Stimulated activated CD8-positive, alpha-beta memory T cell treated with anti-CD3 and anti-CD28 coated beads, Interleukin-12 subunit alpha, Interleukin-12 subunit beta, amount 100 ng/mL, for 4 hours (primary cell): ENCODE results near the gene IBA57.

Experiments used
- DNase-seq: peaks from one replicate; pipeline ENCODE4 v3.0.0-alpha.2; 2020; ENCODE audit warnings: low read depth

The IBA57 gene

DNA sequence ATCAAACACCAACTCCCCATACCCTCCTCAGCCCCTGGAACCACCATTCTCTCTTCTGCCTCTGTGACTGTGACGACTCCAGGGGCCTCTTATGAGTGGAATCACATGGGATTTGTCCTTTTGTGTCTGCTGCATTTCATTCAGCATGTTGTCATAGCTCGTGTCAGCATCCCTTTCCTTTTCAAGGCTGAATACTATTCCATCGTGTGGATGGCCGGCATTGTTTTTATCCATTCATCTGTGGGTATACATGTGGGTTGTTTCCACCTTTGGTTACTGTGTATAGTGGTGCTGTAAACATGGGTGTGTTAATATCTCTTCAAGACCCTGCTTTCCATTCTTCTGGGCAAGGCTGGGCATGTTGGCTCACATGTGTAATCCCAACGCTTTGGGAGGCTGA is 25.2 kb downstream of the IBA57 start:
- DNase-seq = no peak

DNA sequence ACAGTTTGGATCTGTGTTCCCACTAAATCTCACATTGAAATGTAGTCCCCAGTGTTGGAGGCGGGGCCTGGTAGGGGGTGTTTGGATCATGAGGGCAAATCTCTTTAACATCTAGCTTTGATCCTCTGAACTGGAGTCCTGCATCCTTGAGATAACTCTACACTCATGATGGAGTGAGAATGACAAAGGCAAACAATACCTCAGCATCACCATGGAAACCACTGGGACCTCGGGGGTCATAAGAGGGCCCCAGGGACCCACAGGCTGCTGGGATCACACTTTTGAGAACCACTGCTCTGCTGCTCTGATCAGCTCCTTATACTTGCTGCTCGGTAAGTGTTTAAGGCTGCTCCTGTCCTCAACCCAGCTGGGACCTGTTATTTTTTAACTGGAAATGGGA is 28.8 kb downstream of the IBA57 start:
- no peak for DNase-seq

DNA sequence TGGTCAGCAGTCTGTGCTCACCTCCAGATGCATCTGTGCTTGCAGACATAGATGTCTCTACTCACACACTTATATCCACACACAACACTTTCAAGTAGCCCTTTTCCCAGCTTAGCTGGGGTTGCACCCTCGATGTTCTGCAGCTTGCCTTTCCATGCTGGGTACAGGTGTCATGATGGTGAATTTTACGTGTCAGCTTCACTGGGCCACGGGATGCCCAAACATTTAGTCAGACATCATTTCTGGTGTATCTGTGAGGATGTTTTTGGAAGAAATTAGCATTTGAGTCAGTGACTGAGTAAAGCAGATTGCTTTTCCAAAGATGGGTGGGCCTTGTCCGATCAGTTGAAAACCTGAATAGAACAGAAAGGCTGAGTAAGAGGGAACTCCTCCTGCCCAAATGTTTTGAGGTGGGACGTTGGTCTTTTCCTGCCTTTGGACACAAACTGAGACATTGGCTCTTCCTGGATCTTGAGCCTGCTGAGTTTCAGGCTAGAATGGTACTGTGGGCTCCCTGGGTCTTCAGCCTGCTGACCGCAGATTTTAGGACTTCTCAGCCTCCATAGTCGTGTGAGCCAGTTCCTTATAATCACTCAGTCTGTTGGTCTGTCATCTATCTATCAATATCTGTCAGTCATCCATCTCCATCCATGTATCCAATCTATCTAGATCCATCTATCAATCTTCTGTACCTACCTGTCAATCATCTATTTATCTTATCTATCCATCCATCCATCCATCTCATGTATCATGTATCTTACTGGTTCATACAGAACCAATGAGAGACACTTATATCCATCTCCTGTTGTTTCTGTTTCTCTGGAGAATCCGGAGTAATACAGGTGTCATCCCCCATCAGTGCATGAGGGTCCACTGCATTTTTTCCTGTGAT is 29.6 kb downstream of the IBA57 start:
- no peak for DNase-seq

DNA sequence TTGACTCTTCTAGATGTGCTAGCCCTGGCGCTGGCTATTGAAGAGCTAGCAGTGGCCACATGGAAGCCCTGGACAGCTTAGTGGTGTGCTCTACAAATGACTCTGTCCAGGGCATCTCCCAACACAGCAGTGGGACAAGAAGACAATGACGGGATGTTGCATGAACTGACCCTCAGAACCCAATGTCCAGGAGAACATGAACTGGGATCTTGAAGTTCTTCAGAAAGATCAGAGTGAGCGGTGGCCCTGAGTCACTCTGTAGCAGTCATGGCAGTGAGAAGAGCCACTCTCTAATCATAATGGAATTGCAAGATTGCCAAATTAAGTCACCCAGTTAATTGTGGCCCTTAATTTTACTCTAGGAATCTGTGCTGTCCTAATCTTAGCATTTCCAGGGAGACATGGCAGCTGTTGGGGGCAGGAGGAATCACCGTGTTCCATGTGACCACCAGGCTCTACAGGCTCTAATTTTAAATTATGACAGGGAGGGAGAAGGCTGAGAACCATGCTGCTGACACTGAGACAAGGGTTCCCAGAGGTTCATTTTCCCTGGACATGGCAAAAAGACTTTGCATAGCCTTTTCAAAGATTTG is 32.0 kb downstream of the IBA57 start:
- no peak for DNase-seq

DNA sequence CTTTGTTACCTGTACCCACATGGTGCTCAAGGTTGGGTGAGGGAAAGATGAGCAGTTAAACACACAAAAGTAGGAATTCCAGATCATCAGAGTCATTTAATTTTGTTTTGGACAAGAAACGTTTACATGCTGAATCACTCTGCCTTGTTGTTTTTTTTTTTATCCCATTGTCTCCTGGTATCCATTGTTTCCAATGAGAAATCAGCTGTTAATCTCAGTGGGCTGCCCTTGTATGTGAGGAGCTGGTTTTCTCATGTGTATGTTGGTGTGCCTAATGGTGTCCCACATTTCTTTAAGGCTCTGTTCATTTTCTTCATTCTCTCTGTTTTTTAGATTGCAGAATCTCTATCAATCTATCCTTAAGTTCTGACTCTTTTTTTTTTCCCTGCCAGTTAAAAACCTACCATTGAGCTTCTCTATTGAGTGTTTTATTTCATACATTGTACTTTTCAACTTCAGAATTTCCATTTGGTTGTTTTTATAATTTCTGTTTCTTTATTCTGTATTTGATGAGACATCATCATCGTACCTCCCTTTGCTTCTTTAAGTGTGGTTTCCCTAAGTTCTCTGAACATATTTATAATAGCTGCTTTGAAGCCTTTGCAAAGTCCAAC is 33.5 kb downstream of the IBA57 start:
- DNase-seq = no peak

DNA sequence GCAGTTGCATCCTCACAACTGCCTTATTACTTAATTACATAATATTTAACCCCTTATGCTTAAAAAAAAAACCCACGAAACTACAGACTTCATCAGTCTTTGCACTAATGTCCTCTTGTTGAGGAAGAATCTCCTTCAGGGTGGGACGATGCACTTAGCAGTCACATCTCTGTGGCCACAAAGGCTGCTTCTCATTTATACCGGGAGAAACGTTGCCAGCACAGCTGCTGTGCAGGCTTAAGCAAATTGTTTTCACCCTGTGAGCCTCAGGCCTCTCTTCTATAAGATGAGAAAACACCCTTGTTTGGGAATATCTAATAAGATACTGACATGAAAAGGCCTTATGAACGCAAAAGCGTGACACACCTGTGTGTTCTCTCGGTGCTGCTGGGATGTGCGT is 39.4 kb downstream of the IBA57 start:
- DNase-seq = no peak

DNA sequence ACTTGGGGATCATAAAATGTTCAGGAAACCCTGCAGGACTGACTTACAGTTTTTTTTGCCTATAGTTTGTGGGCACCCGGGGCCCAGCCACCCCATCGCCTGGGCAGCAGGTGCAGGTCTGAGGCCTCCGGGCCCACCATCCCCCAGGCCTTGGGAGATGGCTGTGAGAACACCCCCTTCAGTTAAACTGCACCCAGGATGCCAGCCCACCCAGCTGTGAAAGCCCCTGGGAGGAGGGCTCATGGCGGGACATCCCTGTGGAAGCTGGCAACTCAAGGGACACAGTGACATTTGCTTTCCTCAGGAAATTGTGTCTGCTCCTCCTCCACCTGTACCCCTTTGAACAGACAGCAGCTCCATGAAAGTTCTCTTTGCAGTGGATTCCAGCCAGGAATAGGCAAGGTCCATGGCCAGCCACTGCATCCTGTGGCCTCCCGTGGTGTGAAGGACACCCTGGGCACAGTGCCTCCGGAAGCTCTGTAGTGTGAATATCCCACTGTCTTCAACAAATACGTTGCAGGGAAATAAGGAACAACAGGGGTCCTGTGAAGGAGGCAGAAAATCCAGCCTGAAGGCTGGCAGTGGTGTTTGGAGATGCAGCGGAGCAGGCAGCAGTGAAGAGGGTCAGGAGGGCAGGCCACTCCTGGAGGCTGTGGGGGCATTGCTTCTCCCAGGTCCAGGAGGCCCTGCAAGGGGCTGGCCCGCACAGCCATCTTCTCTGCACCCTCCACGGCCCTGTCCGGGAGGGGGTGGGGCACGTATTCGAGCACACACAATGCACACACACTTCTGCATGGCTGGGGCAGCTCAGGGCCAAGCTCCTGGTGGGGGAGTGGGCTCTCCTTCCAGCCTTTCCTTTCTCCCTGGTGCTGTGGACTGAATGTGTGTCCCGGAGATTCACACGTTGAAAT is 40.2 kb downstream of the IBA57 start:
- no peak for DNase-seq

DNA sequence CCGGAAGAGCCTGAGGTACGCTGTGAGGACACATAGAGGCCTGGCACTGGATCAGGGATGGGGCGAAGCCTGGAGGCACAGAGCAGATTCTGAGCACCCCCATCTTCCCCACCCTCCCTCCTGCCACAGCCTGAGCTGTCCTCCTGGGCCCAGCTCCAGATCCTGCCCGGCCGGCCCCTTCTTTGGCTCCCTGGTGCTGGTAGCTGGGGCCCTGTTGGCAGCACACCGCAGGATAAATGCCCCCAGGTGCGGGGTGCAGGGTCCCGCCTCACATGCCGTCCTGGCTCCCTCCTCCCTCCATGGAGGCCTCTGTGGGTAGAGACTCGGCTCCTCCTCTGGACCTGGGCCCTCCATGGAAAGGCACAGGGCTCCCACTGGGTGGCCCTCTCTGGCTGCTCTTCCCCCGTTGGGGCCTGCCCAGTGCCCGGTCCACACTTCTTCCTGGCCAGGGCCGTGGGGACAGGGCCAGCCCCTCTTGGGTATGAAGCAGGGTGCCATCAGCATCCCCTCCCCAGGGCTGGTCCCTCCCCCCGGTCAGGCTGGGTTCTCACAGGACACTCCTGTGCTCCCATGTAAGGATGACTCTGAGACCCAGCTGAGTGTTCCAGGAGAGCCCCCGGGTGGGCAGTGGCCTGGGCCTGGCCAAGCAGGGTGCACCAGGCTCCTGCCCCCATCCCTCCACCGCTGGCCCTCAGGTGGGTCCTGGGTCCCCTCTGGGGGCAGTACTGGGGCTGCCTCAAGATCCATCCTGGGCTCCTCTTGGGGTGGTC is 41.2 kb downstream of the IBA57 start:
- DNase-seq = no peak

DNA sequence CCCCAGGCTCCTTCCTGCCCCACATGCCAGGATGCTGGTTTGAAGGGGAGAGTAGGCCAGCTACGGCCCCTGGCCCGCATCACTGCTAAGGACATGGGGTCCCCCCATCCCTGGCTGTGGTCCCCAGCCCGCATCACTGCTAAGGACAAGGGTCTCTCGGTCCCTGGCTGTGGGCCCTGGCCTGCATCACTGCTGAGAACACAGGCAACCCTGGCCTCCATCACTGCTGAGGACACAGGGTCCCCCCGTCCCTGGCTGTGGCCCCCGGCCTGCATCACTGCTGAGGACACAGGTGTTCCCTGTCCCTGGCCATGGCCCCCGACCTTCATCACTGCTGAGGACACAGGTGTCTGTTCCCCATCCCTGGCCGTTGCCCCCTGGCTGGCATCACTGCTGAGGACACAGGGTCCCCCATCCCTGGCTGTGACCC is 41.8 kb downstream of the IBA57 start:
- DNase-seq = no peak

DNA sequence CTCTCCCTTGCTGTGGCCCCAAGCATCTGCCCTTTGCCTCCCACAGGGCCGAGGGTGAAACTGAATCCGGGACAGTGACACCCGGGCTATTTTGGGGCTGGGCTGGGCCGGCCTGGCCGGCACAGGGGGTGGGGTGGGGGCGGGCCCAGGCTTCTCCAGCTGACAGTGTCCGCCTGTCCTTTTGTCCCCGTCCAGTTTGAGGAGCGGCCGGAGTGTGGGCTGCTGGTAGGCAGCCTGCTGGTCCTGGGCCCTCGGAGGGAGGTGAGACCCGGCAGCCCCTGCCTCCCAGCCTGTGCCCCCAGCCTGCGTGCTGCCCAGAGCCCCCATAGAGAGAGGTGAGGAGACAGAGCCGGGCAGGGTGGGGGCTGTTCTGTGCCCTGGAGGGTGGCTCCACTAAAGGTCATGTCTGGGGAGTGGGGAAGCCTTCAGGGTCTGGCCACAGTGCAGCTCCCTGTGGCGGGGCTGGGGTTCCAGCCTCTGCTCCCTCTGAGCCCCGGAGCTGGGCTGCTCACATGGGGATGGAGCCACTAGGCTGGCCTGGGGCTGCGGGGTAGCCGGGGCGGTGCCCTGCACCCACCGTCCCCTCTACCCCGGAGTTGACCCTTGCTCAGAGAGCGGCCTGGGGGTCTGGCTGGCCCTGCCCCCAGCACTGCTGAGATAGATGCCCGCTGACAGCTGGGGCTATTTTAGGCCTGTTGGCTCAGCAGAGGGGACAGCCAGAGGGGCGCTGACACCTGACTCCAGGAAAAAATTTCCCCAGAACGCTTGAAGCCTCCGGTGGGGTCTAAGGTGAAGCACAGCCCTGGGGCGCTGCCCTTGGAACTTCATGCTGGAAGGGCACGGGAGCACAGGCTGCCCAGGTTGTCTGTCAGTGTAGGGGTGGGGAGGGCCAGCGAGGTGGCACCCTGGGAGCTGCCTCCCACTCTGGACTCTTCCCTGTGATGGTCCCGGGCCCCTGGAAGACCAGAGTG is 42.5 kb downstream of the IBA57 start, which contains the start of gene OBSCN:
Gene OBSCN, plus strand, starts transcription at position 194 of the 971 bp plus-strand sequence. CDS start 3,740 bp downstream, outside the sequence.
- DNase-seq = no peak

DNA sequence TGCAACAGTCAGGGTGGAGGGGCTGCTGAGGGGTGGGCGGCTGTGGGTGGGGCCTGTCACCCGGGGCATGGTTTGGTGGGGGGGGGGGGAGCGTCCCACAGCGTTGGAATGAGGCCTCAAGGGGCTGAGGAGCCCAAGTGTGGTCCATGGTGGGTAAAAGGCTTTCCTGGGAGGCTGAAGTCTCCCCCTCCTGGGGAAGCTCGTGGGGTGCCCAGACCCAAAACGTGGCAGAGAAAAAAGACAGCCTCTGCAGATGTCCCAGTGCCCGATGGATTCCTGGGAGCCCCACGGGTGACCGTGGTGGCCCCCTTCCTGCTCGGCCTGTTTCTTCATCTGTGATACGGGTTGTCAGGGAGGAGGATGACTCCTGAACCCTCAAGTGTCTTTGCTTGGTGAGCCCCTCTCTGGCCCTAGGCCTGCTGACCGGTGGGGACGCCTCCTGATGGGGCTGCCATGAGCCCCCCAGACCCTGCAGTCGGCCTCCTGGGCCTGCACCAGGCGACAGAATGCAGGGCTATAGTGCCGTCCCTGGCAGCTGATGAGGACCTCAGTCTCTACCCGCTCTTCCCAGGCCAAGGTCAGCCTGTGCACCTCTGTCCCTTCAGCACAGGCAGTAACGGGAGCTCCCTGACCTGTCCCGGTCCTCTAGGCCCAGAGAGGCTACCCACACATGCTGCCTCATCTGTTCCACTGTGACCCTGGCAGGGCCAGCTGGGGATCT is 43.4 kb downstream of the IBA57 start:
- DNase-seq = no peak

DNA sequence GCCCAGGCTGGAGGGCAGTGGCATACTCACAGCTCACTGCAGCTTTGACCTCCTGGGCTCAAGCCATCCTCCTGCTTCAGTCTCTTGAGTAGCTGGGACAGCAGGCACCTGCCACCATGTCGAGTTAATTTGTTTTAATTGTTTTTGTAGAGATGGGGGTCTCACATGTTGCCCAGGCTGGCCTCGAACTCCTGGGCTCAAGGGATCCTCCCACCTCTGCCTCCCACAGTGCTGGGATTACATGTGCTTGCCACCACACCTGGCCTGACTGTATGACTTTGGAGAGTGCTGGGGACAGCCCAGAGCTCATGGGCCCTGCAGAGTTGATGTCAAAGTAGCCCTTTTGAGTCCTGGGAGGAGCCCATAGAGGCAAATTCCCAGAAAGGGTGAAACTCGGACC is 44.1 kb downstream of the IBA57 start:
- no peak for DNase-seq

DNA sequence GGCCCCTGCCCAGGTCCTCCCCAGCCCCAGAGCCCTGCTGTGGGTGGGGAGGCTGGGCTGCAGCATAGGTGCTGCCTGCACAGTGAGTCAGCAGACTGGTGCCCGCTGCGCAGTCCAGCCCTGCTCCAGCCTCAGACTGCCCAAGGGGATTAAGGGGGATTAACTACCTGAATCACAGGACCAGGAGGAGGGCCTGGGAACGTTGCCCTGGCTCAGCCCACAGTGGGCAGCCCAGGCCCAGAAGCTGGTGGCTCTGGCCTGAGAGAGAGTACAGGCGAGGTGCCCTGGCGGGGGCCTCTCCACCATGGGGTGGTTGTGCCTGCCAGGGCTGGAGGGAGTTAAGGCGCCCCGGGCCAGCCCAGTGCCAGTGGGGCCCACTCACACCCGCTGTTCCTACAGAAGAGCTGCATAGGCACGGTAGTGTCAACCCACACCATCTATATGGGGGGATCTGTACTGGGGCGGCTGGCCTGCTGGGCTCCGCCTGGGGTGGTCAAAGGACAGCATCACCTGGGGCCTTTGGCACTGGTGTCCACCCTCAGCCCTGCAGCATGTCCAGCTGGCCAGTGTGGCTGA is 44.6 kb downstream of the IBA57 start:
- no peak for DNase-seq

DNA sequence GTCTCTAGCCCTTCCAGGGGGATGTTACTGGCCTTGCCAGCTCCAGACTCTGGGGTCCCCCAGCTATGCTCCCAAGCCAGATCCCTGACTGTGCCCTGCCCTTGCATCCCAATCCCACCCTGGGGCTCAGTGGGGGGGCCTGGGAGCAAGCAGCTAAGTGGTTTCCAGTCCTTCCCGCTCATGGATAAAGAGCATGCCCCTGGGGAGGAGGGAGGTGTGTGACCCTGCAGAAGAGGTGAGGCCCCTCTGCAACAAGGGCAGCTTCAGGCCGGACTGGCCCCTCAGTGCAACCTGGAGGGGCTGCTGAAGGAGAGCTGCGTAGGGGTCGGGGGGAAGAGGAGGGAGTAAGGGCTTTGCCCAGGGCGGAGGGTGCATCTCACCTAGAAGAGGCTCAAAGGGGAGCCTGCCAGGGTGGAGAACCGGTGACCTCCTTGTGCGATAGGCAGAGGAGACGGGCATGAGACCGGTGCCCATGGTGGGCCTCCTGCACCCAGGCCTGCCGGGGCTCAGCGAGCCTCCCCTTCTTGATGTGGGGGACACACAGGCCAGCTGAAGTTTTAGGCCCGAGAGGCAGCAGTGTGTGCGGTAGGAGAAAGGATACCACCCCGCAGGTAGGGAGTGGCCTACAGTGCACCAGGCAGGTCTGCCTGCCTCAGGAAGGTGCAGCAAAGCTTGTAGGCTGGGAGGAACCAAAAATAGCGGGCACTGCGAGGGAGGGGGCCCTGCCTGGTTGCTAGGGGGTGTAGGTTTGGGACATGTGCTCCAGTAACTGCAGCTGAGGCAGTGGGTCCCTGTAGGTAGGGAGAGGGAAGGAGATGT is 45.3 kb downstream of the IBA57 start:
- DNase-seq = no peak

DNA sequence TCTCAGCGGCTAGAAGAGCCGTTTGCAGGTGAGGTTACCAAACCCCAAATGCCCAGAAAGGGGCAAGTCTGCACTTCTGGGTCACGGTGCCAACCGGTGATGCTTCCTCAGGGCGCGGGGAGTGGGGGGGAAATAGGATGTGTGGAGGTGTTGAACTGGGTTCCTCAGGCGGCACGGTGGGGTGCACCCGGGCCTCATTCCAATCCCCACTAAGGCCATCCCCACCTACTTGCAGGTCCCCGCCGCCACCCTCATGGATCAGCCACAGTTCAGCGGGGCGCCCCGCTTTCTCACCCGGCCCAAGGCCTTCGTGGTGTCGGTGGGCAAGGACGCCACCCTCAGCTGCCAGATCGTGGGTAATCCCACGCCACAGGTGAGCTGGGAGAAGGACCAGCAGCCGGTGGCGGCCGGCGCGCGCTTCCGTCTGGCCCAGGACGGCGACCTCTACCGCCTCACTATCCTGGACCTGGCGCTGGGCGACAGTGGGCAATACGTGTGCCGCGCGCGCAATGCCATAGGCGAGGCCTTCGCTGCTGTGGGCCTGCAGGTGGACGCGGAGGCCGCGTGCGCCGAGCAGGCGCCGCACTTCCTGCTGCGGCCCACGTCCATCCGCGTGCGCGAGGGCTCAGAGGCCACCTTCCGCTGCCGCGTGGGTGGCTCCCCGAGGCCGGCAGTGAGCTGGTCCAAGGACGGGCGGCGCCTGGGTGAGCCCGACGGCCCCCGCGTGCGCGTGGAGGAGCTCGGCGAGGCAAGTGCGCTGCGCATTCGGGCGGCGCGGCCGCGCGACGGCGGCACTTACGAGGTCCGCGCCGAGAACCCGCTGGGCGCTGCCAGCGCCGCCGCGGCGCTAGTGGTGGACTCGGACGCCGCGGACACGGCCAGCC is 46.2 kb downstream of the IBA57 start:
- DNase-seq = no peak

DNA sequence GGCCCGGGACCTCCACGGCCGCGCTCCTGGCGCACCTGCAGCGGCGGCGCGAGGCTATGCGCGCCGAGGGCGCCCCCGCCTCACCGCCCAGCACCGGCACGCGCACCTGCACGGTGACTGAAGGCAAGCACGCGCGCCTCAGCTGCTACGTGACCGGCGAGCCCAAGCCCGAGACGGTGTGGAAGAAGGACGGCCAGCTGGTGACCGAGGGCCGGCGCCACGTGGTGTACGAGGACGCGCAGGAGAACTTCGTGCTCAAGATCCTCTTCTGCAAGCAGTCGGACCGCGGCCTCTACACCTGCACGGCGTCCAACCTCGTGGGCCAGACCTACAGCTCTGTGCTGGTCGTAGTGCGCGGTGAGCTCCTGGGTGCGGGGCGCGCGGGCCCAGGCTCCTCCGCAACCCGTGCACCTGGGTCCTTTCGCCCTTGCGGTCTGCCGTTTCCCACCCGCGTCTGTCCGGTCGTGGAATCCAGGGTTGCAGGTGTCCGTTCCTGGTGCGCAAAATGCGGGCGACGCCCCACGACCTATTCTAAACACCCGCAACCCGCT is 46.9 kb downstream of the IBA57 start:
- DNase-seq = no peak
